WTC11 (cell line): ENCODE data around the gene FBRSL1. TPM values are rescaled to one million over a fixed set of nuclear protein-coding genes. Genes with fewer than 3 reads are reported as not detected.

ENCODE experiments used
- ATAC-seq: fragments of 200-7000 bp; cut with Tn5 transposase; 2 replicates; pipeline ENCODE4 v1.10.0; 2021; ENCODE audit warnings: mild to moderate bottlenecking, moderate library complexity
- CTCF ChIA-PET: fragments of 300-600 bp; sonication (Branson Sonifier 250); formaldehyde crosslinking; loops from one replicate; lab custom pipeline; 2021; ENCODE audit warnings: antibody characterized with exemption; lab: Charles Lee
- POLR2A ChIA-PET: fragments of 350-600 bp; sonication (Branson Sonifier 250); formaldehyde crosslinking; loops from one replicate; lab custom pipeline; 2021; ENCODE audit warnings: antibody characterized with exemption; lab: Charles Lee
- DNase-seq: peaks from one replicate; pipeline ENCODE4 v3.0.0; 2021; ENCODE audit warnings: low spot score
- H3K27ac Mint-ChIP-seq: 2 replicates; pipeline ENCODE4 v1.8.0; 2021; ENCODE audit warnings: mixed read lengths
- H3K27me3 Mint-ChIP-seq: 2 replicates; pipeline ENCODE4 v1.8.0; 2021; ENCODE audit warnings: low read depth, mild to moderate bottlenecking, moderate library complexity, mixed read lengths
- H3K36me3 Mint-ChIP-seq: 2 replicates; pipeline ENCODE4 v1.8.0; 2021; ENCODE audit warnings: mixed read lengths
- H3K4me1 Mint-ChIP-seq: 2 replicates; pipeline ENCODE4 v1.8.0; 2022; ENCODE audit warnings: mixed read lengths
- H3K4me3 Mint-ChIP-seq: 2 replicates; pipeline ENCODE4 v1.8.0; 2021; ENCODE audit warnings: mild to moderate bottlenecking, moderate library complexity, mixed read lengths
- H3K9me3 Mint-ChIP-seq: 2 replicates; pipeline ENCODE4 v1.8.0; 2021; ENCODE audit warnings: mixed read lengths
- ARID4B ChIP-seq: sonication (generic); formaldehyde crosslinking; IDR thresholded peaks from 2 replicates; pipeline ENCODE4 v1.8.0; 2023; ENCODE audit warnings: missing genetic modification reagents, mild to moderate bottlenecking, borderline replicate concordance
- ATF6 ChIP-seq: sonication (generic); formaldehyde crosslinking; IDR thresholded peaks from 2 replicates; pipeline ENCODE4 v1.8.1; 2023; ENCODE audit warnings: mild to moderate bottlenecking, missing genetic modification reagents
- CBFB ChIP-seq: sonication (generic); formaldehyde crosslinking; IDR thresholded peaks from 2 replicates; pipeline ENCODE4 v1.8.1; 2022; ENCODE audit warnings: mild to moderate bottlenecking, low read depth, missing genetic modification reagents
- CREM ChIP-seq: sonication (generic); formaldehyde crosslinking; IDR thresholded peaks from 2 replicates; pipeline ENCODE4 v1.8.1; 2022; ENCODE audit warnings: mild to moderate bottlenecking, missing genetic modification reagents, moderate library complexity
- E2F4 ChIP-seq: sonication (generic); formaldehyde crosslinking; IDR thresholded peaks from 2 replicates; pipeline ENCODE4 v1.8.1; 2022; ENCODE audit warnings: low read depth, mild to moderate bottlenecking, moderate library complexity, missing genetic modification reagents, borderline replicate concordance
- E2F5 ChIP-seq: sonication (generic); formaldehyde crosslinking; IDR thresholded peaks from 2 replicates; pipeline ENCODE4 v1.8.1; 2022; ENCODE audit warnings: mild to moderate bottlenecking, moderate library complexity, missing genetic modification reagents
- FOXJ3 ChIP-seq: sonication (generic); formaldehyde crosslinking; IDR thresholded peaks from 2 replicates; pipeline ENCODE4 v1.9.0; 2021; ENCODE audit warnings: missing genetic modification reagents, mild to moderate bottlenecking, borderline replicate concordance
- GABPB1 ChIP-seq: sonication (generic); formaldehyde crosslinking; IDR thresholded peaks from 2 replicates; pipeline ENCODE4 v1.8.1; 2023; ENCODE audit warnings: mild to moderate bottlenecking, missing genetic modification reagents
- HMGA2 ChIP-seq: fragments of 250-450 bp; sonication (Bioruptor Pico); IDR thresholded peaks from 2 replicates; pipeline ENCODE4 v1.4.0; 2021; ENCODE audit warnings: mild to moderate bottlenecking, moderate library complexity
- IRF2 ChIP-seq: sonication (generic); formaldehyde crosslinking; IDR thresholded peaks from 2 replicates; pipeline ENCODE4 v1.8.0; 2022; ENCODE audit warnings: low read depth, missing genetic modification reagents, borderline replicate concordance
- MAX ChIP-seq: sonication (generic); formaldehyde crosslinking; IDR thresholded peaks from 2 replicates; pipeline ENCODE4 v1.8.0; 2022; ENCODE audit warnings: mild to moderate bottlenecking, missing genetic modification reagents
- PREB ChIP-seq: sonication (generic); formaldehyde crosslinking; IDR thresholded peaks from 2 replicates; pipeline ENCODE4 v1.8.1; 2022; ENCODE audit warnings: mild to moderate bottlenecking, missing genetic modification reagents, moderate library complexity, borderline replicate concordance
- RELA ChIP-seq: sonication (generic); formaldehyde crosslinking; IDR thresholded peaks from 2 replicates; pipeline ENCODE4 v1.8.1; 2022; ENCODE audit warnings: missing genetic modification reagents, mild to moderate bottlenecking, borderline replicate concordance
- USF2 ChIP-seq: sonication (generic); formaldehyde crosslinking; IDR thresholded peaks from 2 replicates; pipeline ENCODE4 v1.8.1; 2023; ENCODE audit warnings: mild to moderate bottlenecking, missing genetic modification reagents, moderate library complexity
- ZNF425 ChIP-seq: fragments of 250-450 bp; sonication (Bioruptor Pico); conservative IDR thresholded peaks from 2 replicates; pipeline ENCODE4 v1.9.0; 2021; ENCODE audit warnings: mild to moderate bottlenecking
- ZNF532 ChIP-seq: fragments of 250-450 bp; sonication (Bioruptor Pico); IDR thresholded peaks from 2 replicates; pipeline ENCODE4 v1.9.0; 2021; ENCODE audit warnings: mild to moderate bottlenecking, borderline replicate concordance
- total RNA-seq: library from RNA; stranded (reverse); gene quantifications from 3 replicates; pipeline ENCODE4 v1.2.3, GENCODE V29; 2021

Gene FBRSL1
- total RNA-seq, 1 experiment from 2014 or later = 129 TPM

- TF ChIP-seq ZNF425 (CRISPR knock-in tag) (no peak), RELA (CRISPR knock-in tag) (no peak), IRF2 (no peak), PREB (CRISPR knock-in tag) (no peak), E2F4 (CRISPR knock-in tag) (no peak), GABPB1 (no peak), USF2 (no peak)
Observed at GRCh38 chr12:132483612-132484011, 6.3 kb upstream of the FBRSL1 start (continued).

- Mint-ChIP-seq H3K27me3 (peaks cover 89% of the 10 kb centered on the region), H3K4me3 (no peak overlapping the region), H3K36me3 (no peaks in the 10 kb centered on the region), H3K4me1 (peaks cover 7% of the 10 kb centered on the region), H3K9me3 (no peaks in the 10 kb centered on the region), H3K27ac (no peak overlapping the region)
- DNase-seq = no peak
- ChIA-PET POLR2A (no interaction called here), CTCF (no interaction called here)
- ATAC-seq = no peak
- TF ChIP-seq ARID4B (CRISPR knock-in tag) = no peak
- no peak for TF ChIP-seq HMGA2
- no peak for TF ChIP-seq E2F5 (CRISPR knock-in tag)
- TF ChIP-seq ZNF532 (CRISPR knock-in tag) = no peak
- TF ChIP-seq ATF6 (CRISPR knock-in tag) = no peak
- TF ChIP-seq MAX (CRISPR knock-in tag) = no peak
- TF ChIP-seq CREM (CRISPR knock-in tag) = no peak
- TF ChIP-seq CBFB = no peak
- no peak for TF ChIP-seq FOXJ3 (CRISPR knock-in tag)
Observed at GRCh38 chr12:132484183-132484890, 5.6 kb upstream of the FBRSL1 start.
